GM12878 (cell line): ENCODE results near the gene RAB10. TPM values are rescaled to one million over a fixed set of nuclear protein-coding genes. Genes with fewer than 3 reads are reported as not detected.

ENCODE experiments used
- ATAC-seq: fragments of 200-7000 bp; cut with Tn5 transposase; 3 replicates; pipeline ENCODE4 v1.9.1; 2020; ENCODE audit warnings: mild to moderate bottlenecking, moderate library complexity
- BruUV-seq: library from RNA; stranded (reverse); fragments of 400-500 nt; replicated peaks from 2 replicates; lab custom pipeline; 2021; lab: Mats Ljungman, UMichigan
- CTCF ChIA-PET: fragments of 300-600 bp; sonication (Branson Sonifier 250); formaldehyde crosslinking; extraction: SDS; loops from one replicate; lab custom pipeline; 2021; ENCODE audit warnings: inconsistent platforms; lab: Yijun Ruan, JAX
- POLR2A ChIA-PET: fragments of 350-600 bp; formaldehyde crosslinking; extraction: SDS; loops from one replicate; lab custom pipeline; 2021; ENCODE audit warnings: inconsistent platforms; lab: Charles Lee
- RAD21 ChIA-PET: fragments of 300-600 bp; sonication (Branson Sonifier 250); formaldehyde crosslinking; loops from one replicate; lab custom pipeline; 2023; ENCODE audit warnings: antibody characterized with exemption; ENCODE audit not compliant: unreplicated experiment; lab: Charles Lee
- SMC1A ChIA-PET: fragments of 300-600 bp; sonication (Branson Sonifier 250); formaldehyde crosslinking; loops from one replicate; lab custom pipeline; 2023; ENCODE audit not compliant: unreplicated experiment, uncharacterized antibody; lab: Charles Lee
- DNase-seq: peaks from one replicate; pipeline ENCODE4 v3.0.0-alpha.2; 2011; ENCODE audit warnings: low read depth, low spot score
- FAIRE-seq: peaks from 3 replicates; lab custom pipeline; 2011; peaks lifted over from hg19 to GRCh38; lab: Jason Lieb, UNC
- H2AFZ ChIP-seq: 2 replicates; pipeline ENCODE4 v1.6.0; 2011; ENCODE audit warnings: low read depth, low read length, control low read depth; ENCODE audit not compliant: control insufficient read depth
- H3K27ac ChIP-seq: 2 replicates; pipeline ENCODE4 v1.5.1; 2011; ENCODE audit warnings: control low read depth; ENCODE audit not compliant: control insufficient read depth, insufficient read depth
- H3K27me3 ChIP-seq, 2 experiments: replicated peaks in 1 of 2; 2 replicates each; pipeline versions ENCODE4 v1.6.0 to v1.6.1; 2011; ENCODE audit warnings: low read length in 1 of 2; ENCODE audit not compliant: control insufficient read depth in 2 of 2, insufficient read depth in 2 of 2
- H3K36me3 ChIP-seq, 2 experiments: 2 replicates each; pipeline ENCODE4 v1.5.1; 2011; ENCODE audit warnings: low read length in 1 of 2; ENCODE audit not compliant: control insufficient read depth in 2 of 2, insufficient read depth in 2 of 2
- H3K4me1 ChIP-seq: 2 replicates; pipeline ENCODE4 v1.6.1; 2011; ENCODE audit warnings: mild to moderate bottlenecking, low read length, moderate library complexity, mixed read lengths; ENCODE audit not compliant: control insufficient read depth, insufficient read depth
- H3K4me2 ChIP-seq: 2 replicates; pipeline ENCODE4 v1.6.0; 2011; ENCODE audit warnings: control low read depth; ENCODE audit not compliant: control insufficient read depth, insufficient read depth
- H3K4me3 ChIP-seq: fragments of 200-600 bp; sonication (generic); 2 replicates; pipeline ENCODE4 v1.5.1; 2016
- H3K79me2 ChIP-seq: 2 replicates; pipeline ENCODE4 v1.6.0; 2011; ENCODE audit warnings: low read length; ENCODE audit not compliant: control insufficient read depth, insufficient read depth
- H3K9ac ChIP-seq: 2 replicates; pipeline ENCODE4 v1.8.0; 2011; ENCODE audit warnings: low read length, control low read depth, mixed read lengths; ENCODE audit not compliant: control insufficient read depth, insufficient read depth
- H3K9me3 ChIP-seq: replicated peaks from 3 replicates; pipeline ENCODE4 v1.5.1; 2011; ENCODE audit warnings: mild to moderate bottlenecking, low read length; ENCODE audit not compliant: control insufficient read depth, insufficient read depth
- H4K20me1 ChIP-seq: 2 replicates; pipeline ENCODE4 v1.6.0; 2011; ENCODE audit not compliant: control insufficient read depth, insufficient read depth
- BCL11A ChIP-seq: IDR thresholded peaks from 2 replicates; pipeline ENCODE4 v1.6.1; 2011; ENCODE audit warnings: low read depth, low read length
- CBX3 ChIP-seq: fragments of 200-600 bp; sonication (generic); IDR thresholded peaks from 2 replicates; pipeline ENCODE4 v1.6.1; 2016; ENCODE audit warnings: low read depth, borderline replicate concordance
- E2F4 ChIP-seq: IDR thresholded peaks from 2 replicates; pipeline ENCODE4 v1.6.1; 2012; ENCODE audit warnings: low read depth, low read length, improper control_type of control experiment
- HDAC2 ChIP-seq: fragments of 200-600 bp; sonication (generic); IDR thresholded peaks from 2 replicates; pipeline ENCODE4 v1.6.1; 2017
- HDGF ChIP-seq: fragments of 450-650 bp; IDR thresholded peaks from 2 replicates; pipeline ENCODE4 v1.6.1; 2016; ENCODE audit warnings: antibody characterized with exemption
- JUND ChIP-seq: IDR thresholded peaks from 2 replicates; pipeline ENCODE4 v1.6.1; 2012; ENCODE audit warnings: low read depth, mild to moderate bottlenecking, low read length, improper control_type of control experiment, moderate library complexity
- MEF2B ChIP-seq: fragments of 450-650 bp; IDR thresholded peaks from 2 replicates; pipeline ENCODE4 v1.6.1; 2018; ENCODE audit warnings: mild to moderate bottlenecking, moderate library complexity; ENCODE audit not compliant: partially characterized antibody, poor library complexity, severe bottlenecking
- RAD51 ChIP-seq: fragments of 450-650 bp; IDR thresholded peaks from 2 replicates; pipeline ENCODE4 v1.6.1; 2016; ENCODE audit warnings: moderate library complexity, mild to moderate bottlenecking, inconsistent platforms
- RCOR1 ChIP-seq: conservative IDR thresholded peaks from 2 replicates; pipeline ENCODE4 v1.6.1; 2012; ENCODE audit warnings: low read depth, low read length, improper control_type of control experiment
- SMAD1 ChIP-seq: fragments of 450-650 bp; IDR thresholded peaks from 2 replicates; pipeline ENCODE4 v1.6.1; 2018; ENCODE audit warnings: mild to moderate bottlenecking, low read depth; ENCODE audit not compliant: partially characterized antibody
- SRF ChIP-seq, 2 experiments: IDR thresholded peaks; 2 replicates each; pipeline ENCODE4 v1.6.1; 2011; ENCODE audit warnings: low read depth in 2 of 2, low read length in 2 of 2, mild to moderate bottlenecking in 1 of 2, moderate library complexity in 1 of 2
- TCF12 ChIP-seq: IDR thresholded peaks from 2 replicates; pipeline ENCODE4 v1.6.1; 2011; ENCODE audit warnings: low read depth, mild to moderate bottlenecking, low read length
- WRNIP1 ChIP-seq: IDR thresholded peaks from 2 replicates; pipeline ENCODE4 v1.6.1; 2011; ENCODE audit warnings: low read depth, low read length, improper control_type of control experiment, borderline replicate concordance
- ZZZ3 ChIP-seq: IDR thresholded peaks from 2 replicates; pipeline ENCODE4 v1.6.1; 2011; ENCODE audit warnings: low read depth; ENCODE audit not compliant: control insufficient read depth, insufficient read length
- WGBS: methylation state at CpG from one replicate; pipeline ENCODE4 v1.1.6; 2016; ENCODE audit warnings: low lambda C conversion rate; ENCODE audit not compliant: insufficient replicate concordance, insufficient coverage; ENCODE audit errors: missing lambda C conversion rate; 5-methylcytosine and 5-hydroxymethylcytosine counted together
- in situ Hi-C: fragments of 300-500 bp; cut with MboI; formaldehyde crosslinking; loops from 9 replicates; pipeline ENCODE4 v1.14.3; 2018; ENCODE audit warnings: mixed read lengths
- intact Hi-C: fragments of 100-400 bp; cut with micrococcal nuclease; formaldehyde crosslinking; loops from one replicate; pipeline ENCODE4 v1.14.2; 2022; ENCODE audit not compliant: unreplicated experiment
- polyA plus RNA-seq, 11 experiments: library from polyadenylated mRNA; depleted of rRNA in 4 of 11; unstranded in 6 of 11; stranded (reverse) in 5 of 11; fragments of >200 nt; fragmentation: Nextera tagmentation in 4 of 11; fragmentation: Illumina TruSeq in 1 of 11; extraction: Ambion mirVana in 4 of 11; extraction: Trizol in 1 of 11; gene quantifications; 1 replicate in 1 of 11; 2 replicates in 10 of 11; pipeline versions ENCODE4 v1.2.1 to v1.2.3, GENCODE V29; 2011 to 2016; ENCODE audit warnings: inconsistent platforms in 2 of 11, missing spikeins in 2 of 11, low read depth in 1 of 11
- total RNA-seq, 4 experiments: library from RNA; depleted of rRNA in 3 of 4; stranded (reverse); fragments of >200 nt in 3 of 4; fragmentation: Illumina TruSeq in 1 of 4; extraction: Trizol in 1 of 4; gene quantifications; 2 replicates each; pipeline versions ENCODE4 v1.2.1 to v1.2.3, GENCODE V29; 2013 to 2021
- TF ChIP-seq, protein P1 (sequence below): fragments of 450-650 bp; formaldehyde crosslinking; IDR thresholded peaks from 2 replicates; pipeline ENCODE4 v1.5.0; 2022; ENCODE audit warnings: mild to moderate bottlenecking, missing genetic modification characterization

RAB10 gene
- total and polyA plus RNA-seq, 10 of the 15 experiments (the other 5 are each of a cell fraction or from before 2014, with no cell fraction given) = 13.3 to 109 (median 82.0) TPM

DNA sequence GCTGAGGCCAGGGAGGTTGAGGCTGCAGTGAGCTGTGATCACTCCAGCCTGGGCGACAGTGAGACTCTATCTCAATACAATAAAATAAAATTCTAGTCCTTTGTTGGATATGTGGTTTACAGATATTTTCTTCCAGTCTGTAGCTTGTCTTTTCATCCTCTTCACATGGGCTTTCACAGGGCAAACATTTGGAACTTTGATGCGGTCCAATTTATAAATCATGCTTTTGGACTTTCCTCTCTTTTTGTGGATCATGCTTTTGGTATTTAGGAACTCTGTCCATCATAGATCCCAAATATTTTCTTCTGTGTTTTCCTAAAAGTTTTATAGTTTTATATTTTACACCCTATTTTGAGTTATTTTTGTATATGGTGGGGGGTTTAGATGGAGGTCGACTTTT is 14.9 kb downstream of the RAB10 start:
- TF ChIP-seq TCF12 (no peak), SMAD1 (no peak), JUND (no peak), HDGF (no peak), RAD51 (no peak), SRF (IDR thresholded peaks at IDR 0.05; ENCODE audit: low read depth in 2 of 2, low read length in 2 of 2) (no peak), WRNIP1 (no peak), BCL11A (no peak), MEF2B (no peak), CBX3 (no peak), ZZZ3 (no peak), E2F4 (no peak), HDAC2 (no peak), RCOR1 (no peak)
- TF ChIP-seq, protein P1, sequence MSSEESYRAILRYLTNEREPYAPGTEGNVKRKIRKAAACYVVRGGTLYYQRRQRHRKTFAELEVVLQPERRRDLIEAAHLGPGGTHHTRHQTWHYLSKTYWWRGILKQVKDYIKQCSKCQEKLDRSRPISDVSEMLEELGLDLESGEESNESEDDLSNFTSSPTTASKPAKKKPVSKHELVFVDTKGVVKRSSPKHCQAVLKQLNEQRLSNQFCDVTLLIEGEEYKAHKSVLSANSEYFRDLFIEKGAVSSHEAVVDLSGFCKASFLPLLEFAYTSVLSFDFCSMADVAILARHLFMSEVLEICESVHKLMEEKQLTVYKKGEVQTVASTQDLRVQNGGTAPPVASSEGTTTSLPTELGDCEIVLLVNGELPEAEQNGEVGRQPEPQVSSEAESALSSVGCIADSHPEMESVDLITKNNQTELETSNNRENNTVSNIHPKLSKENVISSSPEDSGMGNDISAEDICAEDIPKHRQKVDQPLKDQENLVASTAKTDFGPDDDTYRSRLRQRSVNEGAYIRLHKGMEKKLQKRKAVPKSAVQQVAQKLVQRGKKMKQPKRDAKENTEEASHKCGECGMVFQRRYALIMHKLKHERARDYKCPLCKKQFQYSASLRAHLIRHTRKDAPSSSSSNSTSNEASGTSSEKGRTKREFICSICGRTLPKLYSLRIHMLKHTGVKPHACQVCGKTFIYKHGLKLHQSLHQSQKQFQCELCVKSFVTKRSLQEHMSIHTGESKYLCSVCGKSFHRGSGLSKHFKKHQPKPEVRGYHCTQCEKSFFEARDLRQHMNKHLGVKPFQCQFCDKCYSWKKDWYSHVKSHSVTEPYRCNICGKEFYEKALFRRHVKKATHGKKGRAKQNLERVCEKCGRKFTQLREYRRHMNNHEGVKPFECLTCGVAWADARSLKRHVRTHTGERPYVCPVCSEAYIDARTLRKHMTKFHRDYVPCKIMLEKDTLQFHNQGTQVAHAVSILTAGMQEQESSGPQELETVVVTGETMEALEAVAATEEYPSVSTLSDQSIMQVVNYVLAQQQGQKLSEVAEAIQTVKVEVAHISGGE (CRISPR knock-in tag) = no peak
- Histone ChIP-seq H3K4me3 (no peak overlapping the region), H2AFZ (no peak overlapping the region), H3K4me1 (peaks cover 3% of the 10 kb centered on the region; the same call in 1 of the 2 replicates), H3K4me2 (no peak overlapping the region), H3K79me2 (peaks cover 87% of the 10 kb centered on the region), H4K20me1 (no peaks in the 10 kb centered on the region), H3K36me3 (peaks cover 0 to 9% of the 10 kb centered on the region in 2 experiments; a peak in 3 of 4 replicates), H3K27me3 (no peaks in the 10 kb centered on the region), H3K27ac (no peak overlapping the region), H3K9me3 (no peaks in the 10 kb centered on the region; the same call in 1 of the 3 replicates), H3K9ac (no peak overlapping the region)
- intact Hi-C loops = no loop called here
- CTCF ChIA-PET = interaction anchor here (1.2 kb wide), 1 partner anchor 15 kb away, joined by 4 read pairs; no protein-coding TSS in a partner anchor
- in situ Hi-C loops = no loop called here
- SMC1A ChIA-PET = interaction anchor here (1.0 to 1.7 kb wide), 7 partner anchors 9 to 39 kb away, joined by 3 to 6 read pairs (median 4); no protein-coding TSS in a partner anchor
- WGBS = 89% methylated on average over 3 of the region's 3 CpGs
- FAIRE-seq (no peak), ATAC-seq (no peak), DNase-seq (no peak)
- RAD21 ChIA-PET = no interaction called here
- POLR2A ChIA-PET = interaction anchor here (0.7 to 1.0 kb wide), 2 partner anchors 277 to 297 kb away, joined by 3 to 4 read pairs; partner anchors contain the start of gene SELENOI
- no TSS peak for BruUV-seq
